Naive thymus-derived CD8-positive, alpha-beta T cell (primary cell): ENCODE measurements around the gene FAM120AOS. TPM values are rescaled to one million over a fixed set of nuclear protein-coding genes. Genes with fewer than 3 reads are reported as not detected.

Experiments used
- ATAC-seq, 2 donors: fragments of 150-1000 bp; cut with Tn5 transposase in 1 of 2; sonication (Bioruptor Pico), chemical (Tn5 transposase) in 1 of 2; 1 replicate in 1 of 2; 2 replicates in 1 of 2; pipeline ENCODE4 v1.10.0; 2021; ENCODE audit warnings: mild to moderate bottlenecking in 2 of 2, moderate library complexity in 2 of 2
- POLR2A ChIA-PET: fragments of 350-600 bp; sonication (Branson Sonifier 250); formaldehyde crosslinking; loops from one replicate; lab custom pipeline; 2021; ENCODE audit warnings: antibody characterized with exemption; lab: Charles Lee
- DNase-seq, 10 donors: peaks; one replicate each; pipeline versions ENCODE4 v3.0.0 to v3.0.0-alpha.2; 2020 to 2022
- H3K27ac Mint-ChIP-seq, 10 donors: one replicate each; pipeline ENCODE4 v1.8.0; 2020 to 2022; ENCODE audit warnings: mild to moderate bottlenecking in 10 of 10, mixed read lengths in 10 of 10, moderate library complexity in 4 of 10, inconsistent platforms in 1 of 10
- H3K27me3 Mint-ChIP-seq, 5 donors: one replicate each; pipeline ENCODE4 v1.8.0; 2021 to 2022; ENCODE audit warnings: mixed read lengths in 5 of 5
- H3K36me3 Mint-ChIP-seq, 3 donors: one replicate each; pipeline ENCODE4 v1.8.0; 2020 to 2022; ENCODE audit warnings: mixed read lengths in 3 of 3, mild to moderate bottlenecking in 2 of 3, inconsistent platforms in 1 of 3
- H3K4me1 Mint-ChIP-seq, 4 donors: one replicate each; pipeline ENCODE4 v1.8.0; 2021 to 2022; ENCODE audit warnings: mixed read lengths in 4 of 4
- H3K4me3 Mint-ChIP-seq, 10 donors: one replicate each; pipeline ENCODE4 v1.8.0; 2020 to 2022; ENCODE audit warnings: mild to moderate bottlenecking in 10 of 10, mixed read lengths in 10 of 10, moderate library complexity in 6 of 10, inconsistent platforms in 1 of 10
- H3K9me3 Mint-ChIP-seq, 9 donors: one replicate each; pipeline ENCODE4 v1.8.0; 2020 to 2022; ENCODE audit warnings: mixed read lengths in 9 of 9, mild to moderate bottlenecking in 3 of 9, inconsistent platforms in 1 of 9, moderate library complexity in 1 of 9
- polyA plus RNA-seq, 3 donors: library from polyadenylated mRNA; unstranded; fragments of 300-500 nt; fragmentation: Illumina TruSeq; gene quantifications; one replicate each; pipeline ENCODE4 v1.2.3, GENCODE V29; 2021
- total RNA-seq, 8 experiments: library from RNA in 2 of 8; stranded (reverse) in 2 of 8; gene quantifications; one replicate each; pipeline ENCODE4 v1.2.3 and lab custom pipeline; 2021 to 2026

Gene FAM120AOS
- total and polyA plus RNA-seq, 5 experiments from 2014 or later: 49.3 to 59.7 (median 54.6) TPM

DNA sequence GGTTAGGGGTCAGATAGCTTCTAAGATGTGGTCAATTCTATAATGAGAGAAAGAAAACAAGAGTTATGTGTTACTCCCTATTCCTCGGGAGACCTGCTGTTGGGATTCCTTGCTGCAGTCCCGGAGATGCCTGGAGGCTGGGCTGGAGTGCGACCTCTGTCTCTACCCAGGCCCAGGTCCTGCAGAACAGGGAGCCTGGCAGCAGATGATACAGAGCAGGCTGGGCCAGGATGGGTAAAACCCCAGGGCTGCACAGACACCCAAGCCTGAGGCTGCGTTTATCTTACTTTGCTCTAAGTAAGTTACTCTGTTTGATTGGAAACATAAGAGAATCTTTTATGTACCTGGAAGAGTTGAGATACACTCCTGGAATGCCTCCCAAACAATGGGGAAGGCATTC, 26.9 kb upstream of the FAM120AOS start:
- no peak for DNase-seq
- Mint-ChIP-seq H3K4me3 (no peak overlapping the region), H3K27me3 (no peaks in the 10 kb centered on the region), H3K9me3 (no peaks in the 10 kb centered on the region), H3K4me1 (peaks cover 17 to 33% (median 25%) of the 10 kb centered on the region in 4 donors), H3K27ac (peak overlapping the region in 2 of 10 donors; percentile 5 to 35), H3K36me3 (peaks cover 0 to 83% (median 18%) of the 10 kb centered on the region in 3 donors)
- POLR2A ChIA-PET: no interaction called here
- ATAC-seq: no peak

DNA sequence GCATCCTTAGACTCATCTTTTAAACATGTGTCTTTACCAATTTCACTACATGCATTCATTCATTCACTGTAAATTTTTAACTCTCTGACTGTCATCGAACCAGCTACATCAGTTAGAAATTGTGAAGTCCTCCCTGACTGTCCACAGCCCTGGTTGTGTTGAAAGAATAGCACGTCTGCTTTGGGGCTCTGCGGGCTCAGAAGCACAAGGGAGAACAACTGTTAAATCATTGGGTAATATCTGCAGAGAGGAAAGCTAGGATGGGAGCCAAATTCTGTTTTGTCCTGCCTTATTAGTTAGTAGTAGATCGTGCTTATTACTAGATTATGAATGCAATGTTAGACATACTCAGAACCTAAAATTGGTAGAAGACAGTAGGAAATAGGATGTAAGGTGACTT, 26.3 kb upstream of the FAM120AOS start:
- peaks cover 15 to 34% (median 25%) of the 10 kb centered on the region in 4 donors for H3K4me1 Mint-ChIP-seq

DNA sequence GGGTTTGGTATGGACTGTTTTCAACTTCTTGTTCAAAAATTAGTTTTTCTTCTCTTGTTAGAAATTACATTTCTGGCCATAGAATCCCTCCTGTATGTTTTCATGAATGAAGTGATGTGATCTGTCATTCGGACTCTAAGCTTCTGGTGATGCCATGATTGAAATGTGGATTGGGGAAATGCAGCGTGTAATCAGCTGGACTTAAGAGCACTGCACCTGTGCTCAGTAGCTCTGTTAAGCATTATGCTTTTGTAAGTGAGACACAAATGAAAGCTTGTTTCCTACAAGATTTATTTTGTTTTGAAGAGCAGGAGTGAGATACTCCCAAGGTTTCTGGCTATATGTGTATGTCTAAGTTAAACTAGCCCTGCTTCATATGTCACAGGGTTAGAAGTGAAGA, 24.0 kb upstream of the FAM120AOS start:
- peak overlapping the region in 1 of 10 donors; percentile 0 for H3K27ac Mint-ChIP-seq
- DNase-seq: no peak
- no peak overlapping the region for H3K4me3 Mint-ChIP-seq
- POLR2A ChIA-PET: no interaction called here
- ATAC-seq: no peak
- peaks cover 15 to 33% (median 24%) of the 10 kb centered on the region in 4 donors for H3K4me1 Mint-ChIP-seq
- H3K9me3 Mint-ChIP-seq: no peaks in the 10 kb centered on the region
- peaks cover 0 to 89% (median 17%) of the 10 kb centered on the region in 3 donors for H3K36me3 Mint-ChIP-seq
- H3K27me3 Mint-ChIP-seq: no peaks in the 10 kb centered on the region

More for the DNA sequence above, 26.3 kb upstream of the FAM120AOS start:
- DNase-seq (no peak), ATAC-seq (no peak)
- Mint-ChIP-seq H3K4me3 (no peak overlapping the region), H3K9me3 (no peaks in the 10 kb centered on the region), H3K36me3 (peaks cover 0 to 82% (median 15%) of the 10 kb centered on the region in 3 donors), H3K27ac (no peak overlapping the region), H3K27me3 (no peaks in the 10 kb centered on the region)
- POLR2A ChIA-PET: no interaction called here

DNA sequence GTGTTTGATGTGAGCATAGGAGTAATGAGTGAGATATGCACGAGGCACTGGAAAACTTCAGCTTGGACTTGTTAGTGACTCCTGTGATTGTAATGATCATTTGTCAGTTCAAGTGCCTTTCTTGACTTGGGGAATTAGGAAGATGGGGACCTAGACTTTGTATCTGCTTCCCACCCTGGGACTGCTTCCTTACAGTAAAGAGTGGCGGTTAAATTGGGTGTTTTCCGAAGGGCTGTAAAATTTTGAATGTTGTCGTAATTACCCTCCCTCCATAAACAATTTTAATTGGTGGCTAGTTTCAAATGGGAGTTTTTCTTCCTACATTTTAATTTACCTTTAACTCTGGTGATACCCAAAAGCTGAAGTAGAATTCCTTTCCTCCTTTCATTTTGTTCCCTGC, 23.5 kb upstream of the FAM120AOS start:
- no peak for ATAC-seq
- POLR2A ChIA-PET: no interaction called here
- no peaks in the 10 kb centered on the region for H3K27me3 Mint-ChIP-seq
- DNase-seq: no peak
- H3K9me3 Mint-ChIP-seq: no peaks in the 10 kb centered on the region
- H3K4me1 Mint-ChIP-seq: peaks cover 18 to 35% (median 24%) of the 10 kb centered on the region in 4 donors
- H3K4me3 Mint-ChIP-seq: no peak overlapping the region
- H3K27ac Mint-ChIP-seq: peak overlapping the region in 2 of 10 donors; percentile 0 to 11
- H3K36me3 Mint-ChIP-seq: peaks cover 0 to 90% (median 17%) of the 10 kb centered on the region in 3 donors

DNA sequence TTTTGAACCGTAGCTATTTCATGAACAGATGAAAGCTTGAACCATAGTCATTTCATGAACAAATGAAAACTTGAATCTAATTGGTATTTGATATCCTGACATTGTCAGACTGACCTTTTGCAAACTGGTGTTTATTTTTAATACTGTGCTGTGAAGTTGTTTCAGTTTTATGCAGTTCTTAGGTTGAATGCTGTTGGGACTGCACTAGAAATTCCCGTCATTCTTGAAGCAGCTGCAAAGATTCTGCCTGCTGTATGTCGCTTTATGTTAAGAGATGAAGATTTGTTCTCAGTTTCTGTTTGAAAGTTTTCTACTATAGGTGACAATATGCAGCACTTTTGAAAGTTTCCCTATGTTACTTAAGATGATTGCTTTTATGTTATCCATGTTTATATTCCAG, 22.5 kb upstream of the FAM120AOS start:
- peak overlapping the region in 2 of 10 donors; percentile 2 to 19 for H3K27ac Mint-ChIP-seq

DNA sequence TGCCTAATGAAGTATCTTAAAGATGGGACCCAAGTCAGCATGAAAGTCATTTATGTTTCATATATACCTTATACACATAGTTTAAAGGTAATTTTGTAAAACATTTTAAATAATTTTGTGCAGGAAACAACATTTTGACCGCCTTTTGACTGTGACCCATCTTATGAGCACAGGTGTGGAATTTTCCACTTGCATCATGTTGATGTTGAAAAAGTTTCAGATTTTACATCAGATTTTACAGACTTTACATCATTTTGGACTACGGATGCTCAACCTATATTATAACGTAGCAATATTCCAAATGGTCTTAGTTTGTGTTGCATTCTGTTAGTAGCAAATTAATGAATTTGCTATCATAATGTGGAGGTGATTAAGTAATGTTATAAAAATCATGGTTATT, 21.7 kb upstream of the FAM120AOS start:
- H3K36me3 Mint-ChIP-seq: peaks cover 0 to 88% (median 21%) of the 10 kb centered on the region in 3 donors
- peaks cover 17 to 39% (median 28%) of the 10 kb centered on the region in 4 donors for H3K4me1 Mint-ChIP-seq
- peak overlapping the region in 1 of 10 donors; percentile 32 for H3K27ac Mint-ChIP-seq
- H3K4me3 Mint-ChIP-seq: no peak overlapping the region
- DNase-seq (no peak), ATAC-seq (no peak)
- H3K9me3 Mint-ChIP-seq: no peaks in the 10 kb centered on the region
- no peaks in the 10 kb centered on the region for H3K27me3 Mint-ChIP-seq
- POLR2A ChIA-PET: no interaction called here

More for the DNA sequence above, 22.5 kb upstream of the FAM120AOS start:
- H3K4me1 Mint-ChIP-seq: peaks cover 13 to 36% (median 23%) of the 10 kb centered on the region in 4 donors
- no peaks in the 10 kb centered on the region for H3K9me3 Mint-ChIP-seq
- ATAC-seq (no peak), DNase-seq (no peak)
- H3K4me3 Mint-ChIP-seq: no peak overlapping the region
- no peaks in the 10 kb centered on the region for H3K27me3 Mint-ChIP-seq
- peaks cover 0 to 86% (median 21%) of the 10 kb centered on the region in 3 donors for H3K36me3 Mint-ChIP-seq
- POLR2A ChIA-PET: no interaction called here

DNA sequence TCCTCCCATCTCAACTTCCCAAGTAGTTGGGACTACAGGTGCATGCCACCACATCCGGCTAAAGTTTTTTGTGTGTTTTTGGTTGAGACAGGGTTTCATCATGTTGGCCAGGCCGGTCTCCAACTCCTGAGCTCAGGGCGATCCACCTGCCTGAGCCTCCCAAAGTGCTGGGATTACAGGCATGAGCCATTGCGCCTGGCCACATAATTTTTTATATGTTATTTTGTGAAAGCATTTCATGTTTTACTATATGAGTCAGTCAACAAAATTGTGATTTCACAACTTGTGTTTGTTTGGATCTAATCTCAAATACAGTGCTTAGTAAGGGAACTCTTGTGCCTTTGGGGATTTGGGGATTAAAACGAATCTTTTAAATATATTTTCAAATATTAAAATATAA, 20.0 kb upstream of the FAM120AOS start:
- POLR2A ChIA-PET: no interaction called here
- Mint-ChIP-seq H3K4me3 (no peak overlapping the region), H3K4me1 (peaks cover 21 to 48% (median 42%) of the 10 kb centered on the region in 4 donors), H3K27ac (no peak overlapping the region), H3K36me3 (peaks cover 0 to 76% (median 17%) of the 10 kb centered on the region in 3 donors), H3K9me3 (no peaks in the 10 kb centered on the region), H3K27me3 (no peaks in the 10 kb centered on the region)
- no peak for DNase-seq
- no peak for ATAC-seq

DNA sequence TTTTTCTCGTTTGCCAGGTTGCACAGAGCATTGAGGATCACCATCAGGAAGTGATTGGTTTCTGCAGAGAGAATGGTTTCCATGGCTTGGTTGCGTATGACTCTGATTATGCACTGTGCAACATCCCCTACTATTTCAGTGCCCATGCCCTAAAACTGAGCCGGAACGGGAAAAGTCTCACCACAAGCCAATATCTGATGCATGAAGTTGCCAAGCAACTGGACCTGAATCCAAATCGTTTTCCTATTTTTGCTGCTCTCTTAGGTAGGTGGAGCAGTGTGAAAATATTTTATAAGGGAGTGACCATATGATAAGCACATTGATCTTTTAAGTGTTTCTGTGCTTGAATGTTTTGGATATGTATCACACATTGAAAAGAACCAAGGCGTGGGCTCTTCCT, 17.7 kb upstream of the FAM120AOS start:
- ATAC-seq: no peak
- POLR2A ChIA-PET: no interaction called here
- H3K36me3 Mint-ChIP-seq: peaks cover 0 to 57% (median 10%) of the 10 kb centered on the region in 3 donors
- H3K9me3 Mint-ChIP-seq: no peaks in the 10 kb centered on the region
- peaks cover 34 to 64% (median 57%) of the 10 kb centered on the region in 4 donors for H3K4me1 Mint-ChIP-seq
- H3K27ac Mint-ChIP-seq: peak overlapping the region in 1 of 10 donors; percentile 82
- H3K4me3 Mint-ChIP-seq: no peak overlapping the region
- H3K27me3 Mint-ChIP-seq: no peaks in the 10 kb centered on the region
- no peak for DNase-seq

DNA sequence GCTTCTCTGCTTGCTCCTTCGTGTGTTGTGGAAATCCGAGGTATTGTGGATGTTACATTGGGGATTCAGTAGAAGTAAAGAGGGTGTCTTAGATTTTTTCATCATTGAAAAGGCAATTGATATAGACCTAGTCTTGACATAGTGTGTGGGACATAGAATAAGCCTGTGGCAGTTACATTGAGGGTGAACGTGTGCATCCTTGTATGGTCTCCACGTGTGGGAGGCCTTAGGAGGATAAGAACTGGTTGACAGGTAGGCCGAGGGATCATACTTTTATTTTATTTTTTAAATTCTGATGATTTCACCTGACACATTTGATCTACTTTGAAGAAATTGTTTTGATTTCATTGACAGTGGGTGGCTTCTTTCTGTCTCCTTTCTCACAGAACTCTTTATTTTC, 17.0 kb upstream of the FAM120AOS start:
- peak overlapping the region in 6 of 10 donors; percentile 1 to 80 (median 35) for H3K27ac Mint-ChIP-seq
- H3K4me3 Mint-ChIP-seq: peak overlapping the region in 3 of 10 donors; percentile 3 to 34 (median 27)
- DNase-seq (no peak), ATAC-seq (no peak)
- POLR2A ChIA-PET: no interaction called here
- H3K27me3 Mint-ChIP-seq: no peaks in the 10 kb centered on the region
- H3K36me3 Mint-ChIP-seq: peaks cover 0 to 50% (median 10%) of the 10 kb centered on the region in 3 donors
- H3K4me1 Mint-ChIP-seq: peaks cover 37 to 66% (median 59%) of the 10 kb centered on the region in 4 donors
- no peaks in the 10 kb centered on the region for H3K9me3 Mint-ChIP-seq

DNA sequence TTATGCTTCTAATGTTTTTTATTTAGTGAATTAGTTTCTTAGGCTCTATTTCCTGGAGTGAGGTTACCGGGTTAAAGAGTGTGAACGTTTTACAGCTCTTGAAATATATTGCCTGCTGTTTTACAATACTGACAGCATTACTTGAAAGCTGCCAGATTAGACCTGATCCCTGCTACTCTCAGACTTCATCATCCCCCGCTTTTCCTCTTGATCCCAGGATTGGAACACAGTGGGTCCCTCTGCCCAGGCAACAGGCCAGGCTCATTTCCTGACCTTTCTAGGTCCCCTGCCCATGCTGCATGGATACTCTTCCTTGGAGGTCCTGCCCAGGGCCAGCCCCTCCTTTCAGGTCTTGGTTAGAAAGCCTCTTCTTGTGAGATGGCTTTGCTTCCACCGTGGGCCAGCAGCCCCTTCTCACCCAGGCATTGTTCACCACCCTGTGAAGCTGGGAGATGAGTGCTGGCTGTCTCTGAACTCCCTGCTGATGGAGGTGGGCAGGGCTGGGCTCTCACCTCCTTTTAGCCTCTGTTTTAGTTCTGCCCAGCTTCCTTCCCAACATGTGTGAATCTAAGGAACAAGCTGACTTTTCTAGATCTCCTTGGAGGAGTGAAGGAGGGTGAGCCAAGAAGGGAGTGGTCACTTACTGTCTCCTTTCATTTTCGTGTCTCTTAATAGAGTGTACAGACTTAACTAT, 15.5 kb upstream of the FAM120AOS start:
- Mint-ChIP-seq H3K27ac (peak overlapping the region in 5 of 10 donors; percentile 39 to 56 (median 41)), H3K9me3 (no peaks in the 10 kb centered on the region), H3K27me3 (no peaks in the 10 kb centered on the region), H3K36me3 (peaks cover 0 to 37% (median 4%) of the 10 kb centered on the region in 3 donors), H3K4me1 (peaks cover 46 to 78% (median 69%) of the 10 kb centered on the region in 4 donors), H3K4me3 (peak overlapping the region in 8 of 10 donors; percentile 30 to 78 (median 45))
- POLR2A ChIA-PET: no interaction called here
- ATAC-seq (no peak), DNase-seq (no peak)

DNA sequence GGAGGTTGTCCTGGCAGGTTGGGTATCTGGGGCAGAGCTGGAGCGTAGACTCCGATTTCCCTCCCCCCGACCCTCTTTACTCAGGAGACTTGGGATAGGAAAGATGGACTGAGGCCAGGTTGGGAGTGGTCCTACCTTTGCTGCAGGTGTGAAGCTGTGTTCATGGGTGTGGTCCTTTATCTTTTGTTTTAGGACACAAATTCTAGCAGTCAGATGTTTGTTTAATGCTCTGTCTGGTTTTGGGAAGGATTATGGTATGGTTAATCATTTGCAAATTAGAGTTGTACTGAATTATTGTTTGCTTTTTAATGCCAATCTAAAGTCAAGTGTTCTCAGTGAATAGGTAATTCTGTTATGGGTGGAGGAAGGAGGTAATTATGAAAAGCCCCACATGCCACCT, 14.1 kb upstream of the FAM120AOS start:
- POLR2A ChIA-PET: interaction anchor here (0.9 kb wide), 1 partner anchor 99 kb away, joined by 4 read pairs; no protein-coding TSS in a partner anchor
- H3K4me3 Mint-ChIP-seq: peak overlapping the region in 9 of 10 donors; percentile 2 to 68 (median 54)
- H3K9me3 Mint-ChIP-seq: no peaks in the 10 kb centered on the region

DNA sequence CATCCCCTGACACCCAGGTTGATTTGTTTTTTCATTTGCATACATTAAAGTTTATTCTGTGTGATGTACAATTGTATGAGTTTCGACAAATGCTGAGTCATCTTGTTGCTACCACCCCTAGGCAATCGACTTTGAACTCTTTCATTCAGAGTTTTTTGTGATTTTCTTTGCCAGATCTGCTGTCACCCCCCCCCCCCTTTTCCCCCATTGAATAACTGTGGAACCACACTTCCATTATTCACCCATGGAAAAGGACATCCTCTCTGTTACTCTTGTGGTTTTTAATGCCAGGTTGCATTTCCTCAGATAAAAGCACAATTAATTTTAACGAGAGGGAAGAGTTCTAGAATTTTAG, 13.7 kb upstream of the FAM120AOS start:
- Mint-ChIP-seq H3K4me1 (peaks cover 54 to 93% (median 80%) of the 10 kb centered on the region in 4 donors), H3K36me3 (peaks cover 0 to 21% (median 4%) of the 10 kb centered on the region in 3 donors), H3K27me3 (no peaks in the 10 kb centered on the region), H3K9me3 (no peaks in the 10 kb centered on the region), H3K27ac (peak overlapping the region in 3 of 10 donors; percentile 14 to 71 (median 56)), H3K4me3 (peak overlapping the region in 8 of 10 donors; percentile 2 to 68 (median 49))
- DNase-seq: no peak
- ATAC-seq: no peak
- POLR2A ChIA-PET: no interaction called here

More for the DNA sequence above, 14.1 kb upstream of the FAM120AOS start:
- Mint-ChIP-seq H3K27ac (peak overlapping the region in 3 of 10 donors; percentile 46 to 71 (median 56)), H3K4me1 (peaks cover 53 to 92% (median 79%) of the 10 kb centered on the region in 4 donors), H3K36me3 (peaks cover 0 to 25% (median 4%) of the 10 kb centered on the region in 3 donors), H3K27me3 (no peaks in the 10 kb centered on the region)
- DNase-seq (no peak), ATAC-seq (no peak)

DNA sequence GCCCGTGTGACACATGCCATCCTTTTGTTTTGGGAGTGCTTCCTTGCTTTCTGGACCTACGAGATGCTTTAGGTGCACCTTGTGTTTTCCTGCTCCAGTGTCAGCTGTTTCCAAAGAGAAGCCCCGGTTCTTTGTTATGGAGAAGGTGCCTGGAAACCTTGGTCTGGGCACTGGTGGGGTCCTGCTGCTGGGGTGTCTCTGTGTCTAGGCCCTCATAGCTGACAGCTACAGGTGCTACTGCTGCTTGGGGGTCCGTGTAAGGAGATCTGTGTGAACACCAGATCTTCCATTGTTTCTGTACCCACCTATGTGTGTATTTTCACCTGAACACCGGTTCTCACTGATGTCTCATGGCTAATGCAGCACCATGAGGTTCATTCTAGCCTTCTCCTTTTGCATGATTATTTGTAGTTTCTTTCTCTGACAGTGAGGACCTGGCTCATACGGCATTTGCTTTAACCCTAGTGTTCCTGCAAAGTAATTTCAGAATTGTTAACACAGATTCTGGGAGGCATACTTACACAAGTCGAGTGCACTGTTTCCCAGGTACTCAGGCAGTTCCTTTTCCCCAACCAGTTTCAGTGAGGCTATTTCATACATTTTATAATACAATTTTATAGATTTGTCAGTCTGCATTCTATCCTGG, 13.2 kb upstream of the FAM120AOS start:
- H3K4me1 Mint-ChIP-seq: peaks cover 54 to 97% (median 82%) of the 10 kb centered on the region in 4 donors
- ATAC-seq (no peak), DNase-seq (no peak)
- no peaks in the 10 kb centered on the region for H3K9me3 Mint-ChIP-seq
- peak overlapping the region in 3 of 10 donors; percentile 38 to 71 (median 64) for H3K27ac Mint-ChIP-seq
- peak overlapping the region in 8 of 10 donors; percentile 1 to 69 (median 48) for H3K4me3 Mint-ChIP-seq
- H3K27me3 Mint-ChIP-seq: no peaks in the 10 kb centered on the region
- H3K36me3 Mint-ChIP-seq: peaks cover 0 to 19% (median 4%) of the 10 kb centered on the region in 3 donors
- POLR2A ChIA-PET: no interaction called here
